GM23338 (cell line): ENCODE data around the gene MRS2. TPM values are rescaled to one million over a fixed set of nuclear protein-coding genes. Genes with fewer than 3 reads are reported as not detected.

ENCODE experiments used
- ATAC-seq: fragments of 200-7000 bp; cut with Tn5 transposase; 3 replicates; pipeline ENCODE4 v1.9.1; 2020
- DNase-seq: peaks from one replicate; pipeline ENCODE4 v3.0.0-alpha.2; 2015; ENCODE audit warnings: low spot score
- H2AFZ ChIP-seq: fragments of 200-600 bp; sonication (generic); 2 replicates; pipeline ENCODE4 v1.8.0; 2016; ENCODE audit warnings: antibody characterized with exemption, mild to moderate bottlenecking, moderate library complexity
- H3F3A ChIP-seq: fragments of 200-600 bp; sonication (generic); replicated peaks from 2 replicates; pipeline ENCODE4 v1.8.0; 2017; ENCODE audit warnings: antibody characterized with exemption, mixed run types, low read depth
- H3K27ac ChIP-seq: fragments of 200-600 bp; sonication (generic); 2 replicates; pipeline ENCODE4 v1.6.1; 2016; ENCODE audit warnings: low read depth
- H3K27me3 ChIP-seq: fragments of 200-600 bp; sonication (generic); 2 replicates; pipeline ENCODE4 v1.8.0; 2016; ENCODE audit warnings: mild to moderate bottlenecking, mixed run types, moderate library complexity; ENCODE audit not compliant: insufficient read depth
- H3K36me3 ChIP-seq: fragments of 200-600 bp; sonication (generic); 2 replicates; pipeline ENCODE4 v1.8.0; 2016; ENCODE audit warnings: mild to moderate bottlenecking; ENCODE audit not compliant: insufficient read depth
- H3K4me1 ChIP-seq: fragments of 200-600 bp; sonication (generic); 2 replicates; pipeline ENCODE4 v1.8.0; 2016; ENCODE audit warnings: mild to moderate bottlenecking, moderate library complexity; ENCODE audit not compliant: insufficient read depth
- H3K4me2 ChIP-seq: fragments of 200-600 bp; sonication (generic); 2 replicates; pipeline ENCODE4 v1.7.1; 2017; ENCODE audit warnings: mixed run types
- H3K4me3 ChIP-seq: fragments of 200-600 bp; sonication (generic); 2 replicates; pipeline ENCODE4 v1.6.1; 2016; ENCODE audit warnings: mixed run types
- H3K79me2 ChIP-seq: fragments of 200-600 bp; sonication (generic); replicated peaks from 2 replicates; pipeline ENCODE4 v1.8.0; 2017; ENCODE audit warnings: mild to moderate bottlenecking; ENCODE audit not compliant: insufficient read depth
- H3K9me2 ChIP-seq: fragments of 200-600 bp; sonication (generic); 2 replicates; pipeline ENCODE4 v1.8.0; 2017; ENCODE audit not compliant: insufficient read depth
- H4K20me1 ChIP-seq: fragments of 200-600 bp; sonication (generic); replicated peaks from 2 replicates; pipeline ENCODE4 v1.8.0; 2017; ENCODE audit warnings: mild to moderate bottlenecking; ENCODE audit not compliant: insufficient read depth
- H3K27ac Mint-ChIP-seq: 2 replicates; pipeline ENCODE4 v1.8.0; 2020; ENCODE audit warnings: inconsistent platforms, mild to moderate bottlenecking, moderate library complexity, mixed read lengths
- H3K27me3 Mint-ChIP-seq: 3 replicates; pipeline ENCODE4 v1.8.0; 2022; ENCODE audit warnings: low read depth, mild to moderate bottlenecking, moderate library complexity, mixed read lengths, inconsistent platforms; ENCODE audit not compliant: insufficient read depth, poor library complexity
- H3K36me3 Mint-ChIP-seq: 3 replicates; pipeline ENCODE4 v1.8.0; 2021; ENCODE audit warnings: low read depth, mild to moderate bottlenecking, inconsistent platforms, moderate library complexity, mixed read lengths
- H3K4me1 Mint-ChIP-seq: 3 replicates; pipeline ENCODE4 v1.8.0; 2020; ENCODE audit warnings: mild to moderate bottlenecking, inconsistent platforms, mixed read lengths
- H3K4me3 Mint-ChIP-seq: 3 replicates; pipeline ENCODE4 v1.8.0; 2021; ENCODE audit warnings: moderate library complexity, mild to moderate bottlenecking, inconsistent platforms, mixed read lengths
- H3K9me3 Mint-ChIP-seq: 3 replicates; pipeline ENCODE4 v1.8.0; 2020; ENCODE audit warnings: moderate library complexity, mild to moderate bottlenecking, inconsistent platforms, mixed read lengths
- CREB1 ChIP-seq: fragments of 250-450 bp; sonication (Bioruptor Pico); IDR thresholded peaks from 2 replicates; pipeline ENCODE4 v1.5.0; 2020; ENCODE audit warnings: low read depth, mild to moderate bottlenecking, moderate library complexity
- EZH2 ChIP-seq: fragments of 200-600 bp; sonication (generic); IDR thresholded peaks from one replicate; pipeline ENCODE4 v1.8.0; 2017; ENCODE audit warnings: antibody characterized with exemption, mild to moderate bottlenecking, low read depth; ENCODE audit not compliant: unreplicated experiment
- NANOG ChIP-seq: IDR thresholded peaks from 2 replicates; pipeline ENCODE4 v1.6.1; 2016; ENCODE audit warnings: antibody characterized with exemption, borderline replicate concordance
- POLR2AphosphoS5 ChIP-seq: IDR thresholded peaks from 2 replicates; pipeline ENCODE4 v1.6.1; 2016; ENCODE audit warnings: antibody characterized with exemption, low read depth
- STAT1 ChIP-seq: IDR thresholded peaks from one replicate; pipeline ENCODE4 v1.6.1; 2016; ENCODE audit warnings: antibody characterized with exemption; ENCODE audit not compliant: unreplicated experiment
- ZNF114 ChIP-seq: fragments of 250-450 bp; sonication (Bioruptor Pico); IDR thresholded peaks from 2 replicates; pipeline ENCODE4 v1.5.0; 2020; ENCODE audit warnings: mild to moderate bottlenecking, moderate library complexity
- ZNF331 ChIP-seq: fragments of 250-450 bp; sonication (Bioruptor Pico); IDR thresholded peaks from 2 replicates; pipeline ENCODE4 v1.5.0; 2020; ENCODE audit warnings: low read depth, mild to moderate bottlenecking, moderate library complexity
- polyA plus RNA-seq: library from polyadenylated mRNA; unstranded; fragments of >200 nt; fragmentation: Nextera tagmentation; extraction: Ambion mirVana; gene quantifications from 2 replicates; pipeline ENCODE4 v1.2.1, GENCODE V29; 2016
- total RNA-seq: library from RNA; depleted of rRNA; stranded (reverse); fragments of >200 nt; shearing (Covaris generic); gene quantifications from 2 replicates; pipeline ENCODE4 v1.2.3, GENCODE V29; 2014
- TF ChIP-seq, protein P1 (sequence below): fragments of 250-450 bp; sonication (Bioruptor Pico); IDR thresholded peaks from 2 replicates; pipeline ENCODE4 v1.5.0; 2020; ENCODE audit warnings: mild to moderate bottlenecking, moderate library complexity

MRS2 gene
- total and polyA plus RNA-seq, 2 experiments from 2014 or later = 80.9 to 125 TPM

DNA sequence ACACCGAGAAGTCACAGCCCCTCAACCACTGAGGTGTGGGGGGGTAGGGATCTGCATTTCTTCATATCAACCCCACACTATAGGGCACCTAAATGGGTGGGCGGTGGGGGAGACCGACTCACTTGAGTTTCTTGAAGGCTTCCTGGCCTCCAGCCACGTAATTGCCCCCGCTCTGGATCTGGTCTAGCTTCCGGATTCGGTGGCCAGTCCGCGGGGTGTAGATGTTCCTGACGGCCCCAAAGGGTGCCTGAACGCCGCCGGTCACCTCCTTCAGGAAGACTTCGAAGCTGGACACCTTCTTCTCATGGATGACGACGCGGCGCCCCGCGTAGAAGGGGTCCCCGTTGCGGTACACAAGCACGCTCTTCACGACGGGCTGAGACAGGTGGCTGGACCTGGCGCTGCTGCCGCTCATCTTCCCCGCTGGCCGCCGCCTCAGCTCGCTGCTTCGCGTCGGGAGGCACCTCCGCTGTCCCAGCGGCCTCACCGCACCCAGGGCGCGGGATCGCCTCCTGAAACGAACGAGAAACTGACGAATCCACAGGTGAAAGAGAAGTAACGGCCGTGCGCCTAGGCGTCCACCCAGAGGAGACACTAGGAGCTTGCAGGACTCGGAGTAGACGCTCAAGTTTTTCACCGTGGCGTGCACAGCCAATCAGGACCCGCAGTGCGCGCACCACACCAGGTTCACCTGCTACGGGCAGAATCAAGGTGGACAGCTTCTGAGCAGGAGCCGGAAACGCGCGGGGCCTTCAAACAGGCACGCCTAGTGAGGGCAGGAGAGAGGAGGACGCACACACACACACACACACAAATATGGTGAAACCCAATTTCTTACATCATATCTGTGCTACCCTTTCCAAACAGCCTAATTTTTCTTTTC is 45.2 kb upstream of the MRS2 start, which contains the start of gene DCDC2:
Gene DCDC2, minus strand, starts transcription at position 724 of the 883 bp plus-strand sequence. Its CDS starts 309 bp downstream, at position 415.
- Histone ChIP-seq H3K27ac (no peak within 1 kb of the TSS), H3K79me2 (no peaks in the 10 kb centered on the region), H3K4me3 (peak within 1 kb of the TSS; percentile 63), H3K4me1 (peaks cover 6% of the 10 kb centered on the region; the same call in 1 of the 2 replicates), H2AFZ (peak within 1 kb of the TSS; percentile 94), H3F3A (peaks cover 3% of the 10 kb centered on the region; the same call in 1 of the 2 replicates), H3K36me3 (no peaks in the 10 kb centered on the region), H3K9me2 (no peaks in the 10 kb centered on the region), H3K27me3 (peaks cover 33% of the 10 kb centered on the region), H3K4me2 (peak within 1 kb of the TSS; percentile 88), H4K20me1 (no peaks in the 10 kb centered on the region)
- peak within 1 kb of the TSS; percentile 85 for H3K4me3 Mint-ChIP-seq
- H3K36me3 Mint-ChIP-seq = no peaks in the 10 kb centered on the region
- no peaks in the 10 kb centered on the region; the same call in 2 of the 3 replicates for H3K9me3 Mint-ChIP-seq
- TF ChIP-seq NANOG = no peak
- no peak for TF ChIP-seq ZNF114 (CRISPR knock-in tag)
- TF ChIP-seq CREB1 (CRISPR knock-in tag) = no peak
- TF ChIP-seq EZH2 = peak; percentile 16
- H3K4me1 Mint-ChIP-seq = peaks cover 14% of the 10 kb centered on the region
- DNase-seq = peak; percentile 78
- ATAC-seq = peak; percentile 65
- H3K27ac Mint-ChIP-seq = no peak within 1 kb of the TSS
- peaks cover 19% of the 10 kb centered on the region for H3K27me3 Mint-ChIP-seq

DNA sequence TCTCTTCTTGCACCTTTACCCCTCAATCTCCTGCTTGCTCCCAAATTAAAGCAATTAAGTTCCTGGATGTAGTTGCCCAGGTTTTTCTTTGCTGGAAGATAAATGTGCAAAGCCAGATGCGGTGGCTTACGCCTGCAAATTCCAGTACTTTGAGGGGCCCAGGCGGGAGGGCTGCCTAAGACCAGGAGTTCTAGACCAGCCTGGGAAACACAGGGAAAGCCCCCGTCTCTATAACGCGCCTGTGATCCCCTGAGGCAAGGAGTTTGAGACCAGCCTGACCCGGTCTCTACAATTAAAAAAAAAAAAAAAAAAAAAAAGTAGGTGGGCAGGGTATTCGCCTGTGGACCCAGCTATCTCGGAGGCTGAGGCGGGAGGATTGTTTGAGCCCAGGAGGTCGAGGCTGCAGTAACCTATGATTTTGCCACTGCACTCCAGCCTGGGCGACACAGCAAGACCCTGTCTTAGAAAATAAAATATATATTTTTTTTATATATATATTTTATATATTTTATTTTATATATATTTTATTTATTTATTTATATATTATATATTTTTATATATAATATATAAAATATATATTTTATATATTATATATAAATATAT is 44.4 kb upstream of the MRS2 start:
- ATAC-seq (no peak), DNase-seq (no peak)
- Histone ChIP-seq H3K4me1 (peaks cover 6% of the 10 kb centered on the region; the same call in 1 of the 2 replicates), H3K4me3 (peak overlapping the region; percentile 63), H2AFZ (peak overlapping the region; percentile 94), H3K27me3 (peaks cover 33% of the 10 kb centered on the region), H3K79me2 (no peaks in the 10 kb centered on the region), H3K27ac (no peak overlapping the region), H3F3A (peaks cover 3% of the 10 kb centered on the region; the same call in 1 of the 2 replicates), H3K36me3 (no peaks in the 10 kb centered on the region), H3K9me2 (no peaks in the 10 kb centered on the region), H4K20me1 (no peaks in the 10 kb centered on the region), H3K4me2 (peak overlapping the region; percentile 88)
- Mint-ChIP-seq H3K9me3 (no peaks in the 10 kb centered on the region; the same call in 2 of the 3 replicates), H3K27ac (no peak overlapping the region), H3K36me3 (no peaks in the 10 kb centered on the region), H3K27me3 (peaks cover 19% of the 10 kb centered on the region), H3K4me3 (peak overlapping the region; percentile 85), H3K4me1 (peaks cover 14% of the 10 kb centered on the region)
- TF ChIP-seq STAT1 (no peak), POLR2AphosphoS5 (no peak), ZNF331 (CRISPR knock-in tag) (no peak)
- TF ChIP-seq, protein P1, sequence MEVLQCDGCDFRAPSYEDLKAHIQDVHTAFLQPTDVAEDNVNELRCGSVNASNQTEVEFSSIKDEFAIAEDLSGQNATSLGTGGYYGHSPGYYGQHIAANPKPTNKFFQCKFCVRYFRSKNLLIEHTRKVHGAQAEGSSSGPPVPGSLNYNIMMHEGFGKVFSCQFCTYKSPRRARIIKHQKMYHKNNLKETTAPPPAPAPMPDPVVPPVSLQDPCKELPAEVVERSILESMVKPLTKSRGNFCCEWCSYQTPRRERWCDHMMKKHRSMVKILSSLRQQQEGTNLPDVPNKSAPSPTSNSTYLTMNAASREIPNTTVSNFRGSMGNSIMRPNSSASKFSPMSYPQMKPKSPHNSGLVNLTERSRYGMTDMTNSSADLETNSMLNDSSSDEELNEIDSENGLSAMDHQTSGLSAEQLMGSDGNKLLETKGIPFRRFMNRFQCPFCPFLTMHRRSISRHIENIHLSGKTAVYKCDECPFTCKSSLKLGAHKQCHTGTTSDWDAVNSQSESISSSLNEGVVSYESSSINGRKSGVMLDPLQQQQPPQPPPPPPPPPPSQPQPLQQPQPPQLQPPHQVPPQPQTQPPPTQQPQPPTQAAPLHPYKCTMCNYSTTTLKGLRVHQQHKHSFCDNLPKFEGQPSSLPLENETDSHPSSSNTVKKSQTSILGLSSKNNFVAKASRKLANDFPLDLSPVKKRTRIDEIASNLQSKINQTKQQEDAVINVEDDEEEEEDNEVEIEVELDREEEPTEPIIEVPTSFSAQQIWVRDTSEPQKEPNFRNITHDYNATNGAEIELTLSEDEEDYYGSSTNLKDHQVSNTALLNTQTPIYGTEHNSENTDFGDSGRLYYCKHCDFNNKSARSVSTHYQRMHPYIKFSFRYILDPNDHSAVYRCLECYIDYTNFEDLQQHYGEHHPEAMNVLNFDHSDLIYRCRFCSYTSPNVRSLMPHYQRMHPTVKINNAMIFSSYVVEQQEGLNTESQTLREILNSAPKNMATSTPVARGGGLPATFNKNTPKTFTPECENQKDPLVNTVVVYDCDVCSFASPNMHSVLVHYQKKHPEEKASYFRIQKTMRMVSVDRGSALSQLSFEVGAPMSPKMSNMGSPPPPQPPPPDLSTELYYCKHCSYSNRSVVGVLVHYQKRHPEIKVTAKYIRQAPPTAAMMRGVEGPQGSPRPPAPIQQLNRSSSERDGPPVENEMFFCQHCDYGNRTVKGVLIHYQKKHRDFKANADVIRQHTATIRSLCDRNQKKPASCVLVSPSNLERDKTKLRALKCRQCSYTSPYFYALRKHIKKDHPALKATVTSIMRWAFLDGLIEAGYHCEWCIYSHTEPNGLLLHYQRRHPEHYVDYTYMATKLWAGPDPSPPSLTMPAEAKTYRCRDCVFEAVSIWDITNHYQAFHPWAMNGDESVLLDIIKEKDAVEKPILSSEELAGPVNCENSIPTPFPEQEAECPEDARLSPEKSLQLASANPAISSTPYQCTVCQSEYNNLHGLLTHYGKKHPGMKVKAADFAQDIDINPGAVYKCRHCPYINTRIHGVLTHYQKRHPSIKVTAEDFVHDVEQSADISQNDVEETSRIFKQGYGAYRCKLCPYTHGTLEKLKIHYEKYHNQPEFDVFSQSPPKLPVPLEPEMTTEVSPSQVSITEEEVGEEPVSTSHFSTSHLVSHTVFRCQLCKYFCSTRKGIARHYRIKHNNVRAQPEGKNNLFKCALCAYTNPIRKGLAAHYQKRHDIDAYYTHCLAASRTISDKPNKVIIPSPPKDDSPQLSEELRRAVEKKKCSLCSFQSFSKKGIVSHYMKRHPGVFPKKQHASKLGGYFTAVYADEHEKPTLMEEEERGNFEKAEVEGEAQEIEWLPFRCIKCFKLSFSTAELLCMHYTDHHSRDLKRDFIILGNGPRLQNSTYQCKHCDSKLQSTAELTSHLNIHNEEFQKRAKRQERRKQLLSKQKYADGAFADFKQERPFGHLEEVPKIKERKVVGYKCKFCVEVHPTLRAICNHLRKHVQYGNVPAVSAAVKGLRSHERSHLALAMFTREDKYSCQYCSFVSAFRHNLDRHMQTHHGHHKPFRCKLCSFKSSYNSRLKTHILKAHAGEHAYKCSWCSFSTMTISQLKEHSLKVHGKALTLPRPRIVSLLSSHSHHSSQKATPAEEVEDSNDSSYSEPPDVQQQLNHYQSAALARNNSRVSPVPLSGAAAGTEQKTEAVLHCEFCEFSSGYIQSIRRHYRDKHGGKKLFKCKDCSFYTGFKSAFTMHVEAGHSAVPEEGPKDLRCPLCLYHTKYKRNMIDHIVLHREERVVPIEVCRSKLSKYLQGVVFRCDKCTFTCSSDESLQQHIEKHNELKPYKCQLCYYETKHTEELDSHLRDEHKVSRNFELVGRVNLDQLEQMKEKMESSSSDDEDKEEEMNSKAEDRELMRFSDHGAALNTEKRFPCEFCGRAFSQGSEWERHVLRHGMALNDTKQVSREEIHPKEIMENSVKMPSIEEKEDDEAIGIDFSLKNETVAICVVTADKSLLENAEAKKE = no peak
